Measurements from ENCODE around the gene LRRC31.

LRRC31 gene

DNA sequence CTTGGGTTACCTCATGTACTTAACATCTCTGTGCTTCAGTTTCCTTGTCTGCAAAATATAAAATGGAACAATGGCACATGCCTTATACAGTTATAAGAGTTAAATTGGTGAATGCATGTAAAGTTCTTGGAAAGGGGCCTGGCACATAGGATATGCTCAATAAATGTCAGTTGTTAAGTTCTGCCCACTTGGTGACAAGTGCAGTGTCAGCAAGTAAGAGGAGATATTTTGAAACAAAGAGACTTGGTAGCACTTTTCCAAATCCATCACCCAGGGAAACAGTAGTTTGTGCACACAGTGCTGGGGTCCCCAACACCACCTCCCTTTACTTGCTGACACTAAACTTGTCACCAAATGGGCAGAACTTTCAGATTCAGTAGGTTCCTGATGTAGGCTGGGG lies 19.1 kb downstream of the LRRC31 start:
- TF ChIP-seq CSDC2 (CRISPR knock-in tag; IDR thresholded peaks at IDR 0.05) (no peak), PPARA (CRISPR knock-in tag; IDR thresholded peaks at IDR 0.05; ENCODE audit: borderline replicate concordance) (no peak), TOX (CRISPR knock-in tag; IDR thresholded peaks at IDR 0.05; ENCODE audit: borderline replicate concordance) (no peak), ZC3H10 (CRISPR knock-in tag; IDR thresholded peaks at IDR 0.05) (no peak), ISL1 (CRISPR knock-in tag; IDR thresholded peaks at IDR 0.05) (no peak), ZNF565 (CRISPR knock-in tag; conservative IDR thresholded peaks at IDR 0.05; ENCODE audit: low read depth) (no peak), ZFP30 (CRISPR knock-in tag; IDR thresholded peaks at IDR 0.05) (no peak), ZFP3 (CRISPR knock-in tag; IDR thresholded peaks at IDR 0.05) (no peak), RARB (CRISPR knock-in tag; IDR thresholded peaks at IDR 0.05) (no peak), ARNTL (CRISPR knock-in tag; IDR thresholded peaks at IDR 0.05; ENCODE audit: borderline replicate concordance, low read depth) (no peak)
- ATAC-seq, result no peak

DNA sequence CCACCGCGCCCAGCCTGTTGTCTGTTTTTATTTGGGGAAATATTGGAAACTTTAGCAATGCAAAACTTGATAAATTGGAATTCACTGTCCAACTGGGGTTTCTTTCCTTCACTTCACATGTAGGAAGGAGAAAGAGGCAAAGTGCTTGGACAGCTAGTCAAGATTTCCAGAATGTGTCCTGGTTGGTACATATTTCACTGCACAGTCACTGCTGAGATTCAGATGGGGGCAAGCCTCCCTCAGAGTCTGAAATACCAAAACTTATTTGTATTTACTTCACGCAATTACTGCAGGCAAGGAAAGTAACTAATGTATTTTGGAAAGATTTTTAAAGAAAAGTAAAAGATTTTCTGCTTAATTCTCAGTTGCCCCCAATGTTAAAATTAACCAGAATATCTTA lies 21.0 kb downstream of the LRRC31 start:
- no peak for ATAC-seq
- TF ChIP-seq RARB (CRISPR knock-in tag; IDR thresholded peaks at IDR 0.05), result no peak
- TF ChIP-seq CSRNP3 (CRISPR knock-in tag; IDR thresholded peaks at IDR 0.05), result no peak
- TF ChIP-seq, protein P1, sequence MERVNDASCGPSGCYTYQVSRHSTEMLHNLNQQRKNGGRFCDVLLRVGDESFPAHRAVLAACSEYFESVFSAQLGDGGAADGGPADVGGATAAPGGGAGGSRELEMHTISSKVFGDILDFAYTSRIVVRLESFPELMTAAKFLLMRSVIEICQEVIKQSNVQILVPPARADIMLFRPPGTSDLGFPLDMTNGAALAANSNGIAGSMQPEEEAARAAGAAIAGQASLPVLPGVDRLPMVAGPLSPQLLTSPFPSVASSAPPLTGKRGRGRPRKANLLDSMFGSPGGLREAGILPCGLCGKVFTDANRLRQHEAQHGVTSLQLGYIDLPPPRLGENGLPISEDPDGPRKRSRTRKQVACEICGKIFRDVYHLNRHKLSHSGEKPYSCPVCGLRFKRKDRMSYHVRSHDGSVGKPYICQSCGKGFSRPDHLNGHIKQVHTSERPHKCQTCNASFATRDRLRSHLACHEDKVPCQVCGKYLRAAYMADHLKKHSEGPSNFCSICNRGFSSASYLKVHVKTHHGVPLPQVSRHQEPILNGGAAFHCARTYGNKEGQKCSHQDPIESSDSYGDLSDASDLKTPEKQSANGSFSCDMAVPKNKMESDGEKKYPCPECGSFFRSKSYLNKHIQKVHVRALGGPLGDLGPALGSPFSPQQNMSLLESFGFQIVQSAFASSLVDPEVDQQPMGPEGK (CRISPR knock-in tag; IDR thresholded peaks at IDR 0.05; ENCODE audit: borderline replicate concordance), result no peak
- no peak for TF ChIP-seq OSR1 (CRISPR knock-in tag; IDR thresholded peaks at IDR 0.05)
- no peak for TF ChIP-seq ISL1 (CRISPR knock-in tag; IDR thresholded peaks at IDR 0.05)
- no peak for TF ChIP-seq ZFP3 (CRISPR knock-in tag; IDR thresholded peaks at IDR 0.05)
- TF ChIP-seq ESRRG (CRISPR knock-in tag; IDR thresholded peaks at IDR 0.05), result no peak
- TF ChIP-seq, protein P2, sequence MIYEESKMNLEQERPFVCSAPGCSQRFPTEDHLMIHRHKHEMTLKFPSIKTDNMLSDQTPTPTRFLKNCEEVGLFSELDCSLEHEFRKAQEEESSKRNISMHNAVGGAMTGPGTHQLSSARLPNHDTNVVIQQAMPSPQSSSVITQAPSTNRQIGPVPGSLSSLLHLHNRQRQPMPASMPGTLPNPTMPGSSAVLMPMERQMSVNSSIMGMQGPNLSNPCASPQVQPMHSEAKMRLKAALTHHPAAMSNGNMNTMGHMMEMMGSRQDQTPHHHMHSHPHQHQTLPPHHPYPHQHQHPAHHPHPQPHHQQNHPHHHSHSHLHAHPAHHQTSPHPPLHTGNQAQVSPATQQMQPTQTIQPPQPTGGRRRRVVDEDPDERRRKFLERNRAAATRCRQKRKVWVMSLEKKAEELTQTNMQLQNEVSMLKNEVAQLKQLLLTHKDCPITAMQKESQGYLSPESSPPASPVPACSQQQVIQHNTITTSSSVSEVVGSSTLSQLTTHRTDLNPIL (CRISPR knock-in tag; IDR thresholded peaks at IDR 0.05; ENCODE audit: low read depth), result no peak
- TF ChIP-seq PPARA (CRISPR knock-in tag; IDR thresholded peaks at IDR 0.05; ENCODE audit: borderline replicate concordance), result no peak
- TF ChIP-seq ZFP30 (CRISPR knock-in tag; IDR thresholded peaks at IDR 0.05), result no peak
- no peak for TF ChIP-seq SNAI2 (CRISPR knock-in tag; IDR thresholded peaks at IDR 0.05)
- TF ChIP-seq ZNF8 (CRISPR knock-in tag; IDR thresholded peaks at IDR 0.05), result no peak
- TF ChIP-seq ZNF565 (CRISPR knock-in tag; conservative IDR thresholded peaks at IDR 0.05; ENCODE audit: low read depth), result no peak
- TF ChIP-seq GLIS3 (CRISPR knock-in tag; IDR thresholded peaks at IDR 0.05), result no peak
- no peak for TF ChIP-seq BACH2 (CRISPR knock-in tag; IDR thresholded peaks at IDR 0.05; ENCODE audit: borderline replicate concordance)
- no peak for TF ChIP-seq TCF4 (CRISPR knock-in tag; IDR thresholded peaks at IDR 0.05; ENCODE audit: borderline replicate concordance)
- TF ChIP-seq TSHZ2 (CRISPR knock-in tag; IDR thresholded peaks at IDR 0.05), result no peak
- no peak for TF ChIP-seq ARNTL (CRISPR knock-in tag; IDR thresholded peaks at IDR 0.05; ENCODE audit: borderline replicate concordance, low read depth)
- TF ChIP-seq ZC3H10 (CRISPR knock-in tag; IDR thresholded peaks at IDR 0.05), result no peak
- TF ChIP-seq ZNF70 (CRISPR knock-in tag; IDR thresholded peaks at IDR 0.05), result no peak

DNA sequence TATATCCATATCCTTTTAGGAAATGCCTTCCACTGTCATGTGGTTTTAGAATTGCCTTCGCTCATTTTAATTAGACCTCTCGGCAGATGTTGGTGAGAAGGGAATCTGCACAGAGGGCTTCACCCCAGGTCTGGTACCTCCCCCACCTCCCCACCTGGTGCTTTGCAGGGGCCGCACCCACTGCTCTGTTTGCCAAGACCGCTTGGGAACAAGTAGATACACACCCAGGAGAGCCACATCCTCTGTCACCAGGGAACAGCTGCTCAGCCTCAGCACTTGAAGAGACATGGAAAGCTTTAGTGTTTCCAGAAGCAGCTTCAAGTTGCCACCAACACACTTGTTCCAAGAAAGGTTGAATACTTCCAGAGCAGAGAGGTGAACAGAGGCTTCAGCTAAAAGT lies 21.8 kb downstream of the LRRC31 start:
- ATAC-seq, result no peak
- no peak for TF ChIP-seq BACH2 (CRISPR knock-in tag; IDR thresholded peaks at IDR 0.05; ENCODE audit: borderline replicate concordance)
- TF ChIP-seq RARB (CRISPR knock-in tag; IDR thresholded peaks at IDR 0.05), result no peak
